GM18502 (cell line): Measurements from ENCODE around the gene JMY.
"Not testable (repeated sequence)": the region's sequence is repeated elsewhere in the genome, so short reads cannot be mapped to it uniquely, and the experiment has no call there.

ENCODE experiments used
- ATAC-seq: cut with Tn5 transposase; IDR thresholded peaks from one replicate; pipeline ENCODE4 v1.9.1; 2021; ENCODE audit warnings: mild to moderate bottlenecking; ENCODE audit not compliant: unreplicated experiment, poor library complexity

Gene JMY

GRCh38 chr5:79236970-79237739, 1.2 kb downstream of the JMY start:
- ATAC-seq = peak; percentile 29

DNA sequence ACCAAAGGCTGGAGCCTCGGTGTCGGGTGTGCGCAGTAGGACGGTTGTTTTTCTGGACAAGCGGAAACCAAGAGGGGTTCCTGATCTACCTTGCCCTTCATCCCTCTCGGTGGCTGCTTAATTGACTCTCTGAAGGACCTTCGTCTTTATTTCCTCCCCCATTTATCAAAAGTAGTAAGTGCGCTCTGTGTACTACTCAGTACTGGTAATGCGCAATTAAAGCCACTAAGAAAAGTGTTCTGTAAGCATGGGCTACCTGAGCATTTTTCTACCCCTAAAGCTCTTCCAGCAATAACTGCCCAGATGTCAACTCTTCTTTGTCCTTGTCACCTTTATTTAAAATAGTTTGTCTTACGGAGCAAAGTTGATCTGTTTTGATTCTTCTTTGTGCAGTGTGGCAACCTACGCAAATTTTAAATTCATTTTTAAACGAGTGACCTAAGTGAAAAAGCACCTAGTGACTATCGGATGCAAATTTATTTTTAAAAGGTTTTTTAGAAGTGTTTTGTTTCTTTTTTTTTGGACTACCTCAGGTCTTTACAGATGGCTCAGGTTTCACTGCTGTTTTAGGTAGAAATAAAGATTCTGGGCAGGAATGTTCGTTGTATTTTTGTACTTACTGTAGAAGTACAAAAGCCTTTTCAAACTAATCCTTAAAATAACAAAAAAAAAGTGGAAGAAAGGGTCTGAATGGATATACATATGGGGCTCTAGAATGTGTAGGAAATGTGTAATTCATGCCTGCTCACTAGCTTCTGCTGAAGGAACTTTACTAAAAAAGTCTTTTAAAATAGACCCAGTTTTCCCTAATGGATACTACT, 2.0 kb downstream of the JMY start:
- peak; percentile 0 for ATAC-seq

DNA sequence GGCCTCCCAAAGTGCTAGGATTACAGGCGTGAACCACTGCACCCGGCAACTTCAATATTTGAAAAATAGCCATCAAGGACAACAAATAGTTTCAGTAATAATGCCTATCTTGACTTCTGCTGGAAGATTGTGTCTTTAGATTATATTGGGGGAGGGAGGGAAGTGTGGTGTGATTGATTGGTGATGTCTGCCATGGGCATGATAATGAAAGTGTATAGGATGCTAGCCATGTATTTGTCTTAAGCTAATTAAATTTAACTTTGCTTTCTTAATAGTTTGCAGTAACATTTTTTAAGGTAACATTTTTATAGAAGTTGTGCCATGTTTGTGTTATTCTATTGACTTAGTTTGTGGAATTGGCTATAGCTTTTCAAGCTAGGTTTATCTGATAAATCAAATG, 4.6 kb downstream of the JMY start:
- ATAC-seq = no peak

DNA sequence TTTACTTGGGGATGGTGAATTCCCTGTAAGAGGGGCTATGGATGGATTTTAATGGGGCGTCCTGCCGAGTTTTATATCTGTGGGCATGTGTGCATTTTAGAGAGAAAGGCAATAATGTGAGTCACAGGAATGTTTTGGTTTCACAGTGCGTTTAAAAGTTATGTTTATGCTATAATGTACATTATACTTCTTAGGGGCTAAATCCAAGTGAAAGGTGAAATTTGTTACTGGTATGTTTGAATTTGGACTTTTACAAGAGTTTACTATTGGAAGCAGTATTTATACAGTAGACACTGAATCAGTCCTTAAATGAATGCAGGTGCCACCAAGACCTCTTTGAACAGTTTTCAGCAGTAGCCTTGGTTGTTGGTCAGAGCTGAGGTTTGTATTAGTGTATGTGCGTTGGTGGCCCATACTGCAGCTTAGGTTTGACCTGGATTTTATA, 5.6 kb downstream of the JMY start:
- ATAC-seq = no peak

- no peak for ATAC-seq
Measured at GRCh38 chr5:79242242-79243039, 6.5 kb downstream of the JMY start.

DNA sequence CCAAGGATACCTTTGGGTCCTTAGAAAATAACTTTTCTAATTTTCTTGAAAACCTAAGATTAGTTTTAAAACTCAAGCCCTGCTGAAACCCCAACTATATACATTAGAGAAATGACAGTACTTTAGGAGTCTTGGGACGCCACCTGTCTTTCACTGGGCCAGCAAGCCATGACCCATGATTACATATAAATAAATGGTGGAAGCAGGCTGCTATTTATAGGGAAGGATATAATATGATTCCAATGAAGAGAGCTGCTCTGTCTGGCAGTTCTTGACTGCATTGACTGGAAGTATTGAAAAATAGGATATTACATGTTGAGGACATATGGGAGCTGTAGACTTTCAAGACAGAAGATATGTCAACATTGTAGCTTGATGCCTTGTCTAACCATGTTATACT, 7.3 kb downstream of the JMY start:
- ATAC-seq = no peak

GRCh38 chr5:79254067-79254466, 18.1 kb downstream of the JMY start:
- not testable (repeated sequence) for ATAC-seq

- ATAC-seq = peak; percentile 63
Measured at GRCh38 chr5:79255786-79256557, 20.0 kb downstream of the JMY start.

DNA sequence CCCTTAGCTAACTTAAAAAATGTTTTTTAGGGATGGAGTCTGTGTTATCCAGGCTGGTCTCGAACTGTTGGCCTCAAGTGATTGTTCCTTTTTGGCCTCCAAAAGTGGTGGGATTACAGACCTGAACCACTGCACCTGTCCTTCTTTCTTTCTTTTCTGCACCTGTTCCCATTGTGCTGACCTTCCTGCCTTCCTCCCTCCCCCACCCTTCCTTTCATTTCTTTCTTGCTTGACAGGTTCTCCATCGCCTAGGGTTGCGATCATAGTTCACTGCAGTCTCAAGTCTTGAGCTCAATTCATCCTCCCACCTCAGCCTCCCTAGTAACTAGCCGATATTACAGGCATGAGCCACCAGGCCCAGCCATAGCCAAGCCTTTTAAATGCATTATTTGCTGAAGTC, 20.6 kb downstream of the JMY start:
- no peak for ATAC-seq

- no peak for ATAC-seq
Measured at GRCh38 chr5:79257314-79257713, 21.4 kb downstream of the JMY start.

DNA sequence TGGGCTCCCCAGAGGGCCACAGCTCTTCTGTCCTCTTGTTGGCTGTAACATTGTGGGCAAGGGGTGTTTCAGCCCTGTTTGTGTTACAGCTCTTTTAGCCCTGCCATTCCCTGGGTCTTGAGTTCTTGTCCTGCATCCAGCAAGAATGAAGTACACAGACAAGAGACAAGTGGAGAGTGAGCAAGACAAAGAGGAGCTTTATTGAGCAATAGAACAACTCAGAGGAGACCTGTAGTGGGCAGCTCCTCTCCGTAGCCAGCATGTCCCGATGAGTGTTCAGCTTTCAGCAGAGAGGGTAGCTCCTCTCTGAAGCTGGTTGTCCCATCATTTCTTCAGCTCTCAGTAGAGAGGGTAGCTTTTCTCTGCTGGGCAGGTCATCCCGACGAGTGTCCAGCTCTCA, 22.9 kb downstream of the JMY start:
- ATAC-seq = no peak

- no peak for ATAC-seq
Measured at GRCh38 chr5:79259383-79259782, 23.5 kb downstream of the JMY start.

- ATAC-seq = no peak
Measured at GRCh38 chr5:79259810-79260209, 23.9 kb downstream of the JMY start.

DNA sequence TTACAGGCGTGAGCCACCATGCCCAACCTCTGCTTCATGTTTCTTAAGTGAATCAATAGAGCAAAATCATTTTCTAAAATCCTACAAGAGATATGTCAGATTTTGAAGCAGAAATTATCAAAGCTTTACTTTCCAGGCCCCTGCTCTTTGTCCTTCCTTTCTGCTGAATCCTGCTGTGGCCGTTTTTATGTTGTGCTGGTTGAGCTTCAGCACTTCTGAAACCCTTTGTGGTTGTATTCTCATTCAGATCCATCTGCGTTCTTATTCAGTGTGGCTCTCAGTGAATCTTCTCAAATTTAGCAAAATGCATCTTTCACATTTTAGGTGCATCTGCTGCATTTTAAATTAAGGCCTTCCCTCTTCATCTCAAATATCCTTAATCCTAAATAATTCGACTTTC, 26.0 kb downstream of the JMY start:
- ATAC-seq = no peak

- no peak for ATAC-seq
Measured at GRCh38 chr5:79263290-79263689, 27.4 kb downstream of the JMY start.

DNA sequence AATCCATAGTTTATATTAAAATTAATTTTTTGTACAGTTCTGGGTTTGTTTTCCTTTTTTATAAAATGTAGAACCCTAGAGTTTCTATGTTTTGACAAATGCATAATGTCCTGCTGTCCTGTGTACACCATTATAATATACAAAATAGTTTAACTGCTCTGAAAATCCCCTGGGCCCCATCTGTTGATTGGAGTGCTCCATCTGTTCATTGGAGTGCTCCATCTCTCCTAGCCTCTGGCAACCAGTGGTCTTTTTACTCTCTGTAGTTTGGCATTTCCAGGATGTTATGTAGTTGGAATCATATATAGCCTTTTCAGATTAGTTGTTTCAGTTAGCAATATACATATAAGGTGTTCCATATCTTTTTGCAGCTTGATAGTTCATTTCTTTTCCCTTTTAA, 31.2 kb downstream of the JMY start:
- ATAC-seq = no peak

DNA sequence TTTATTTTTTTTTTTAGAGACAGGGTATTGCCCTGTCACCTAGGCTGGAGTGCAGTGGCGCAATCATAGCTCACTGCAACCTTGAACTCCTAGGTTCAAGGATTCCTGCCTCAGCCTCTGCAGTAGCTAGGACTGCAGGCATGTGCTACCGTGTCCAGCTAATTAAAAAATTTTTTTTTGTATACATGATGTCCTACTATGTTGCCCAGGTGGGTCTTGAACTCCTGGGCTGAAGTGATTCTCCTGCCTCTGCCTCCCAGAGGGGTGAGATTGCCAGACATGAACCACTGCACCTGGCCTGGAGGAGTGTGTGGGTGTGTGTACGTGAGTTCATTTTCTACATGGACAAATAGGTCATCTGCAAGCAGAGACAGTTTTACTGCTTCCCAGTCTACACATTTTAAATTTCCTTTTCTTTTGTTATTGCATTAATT, 33.8 kb downstream of the JMY start:
- ATAC-seq = no peak

DNA sequence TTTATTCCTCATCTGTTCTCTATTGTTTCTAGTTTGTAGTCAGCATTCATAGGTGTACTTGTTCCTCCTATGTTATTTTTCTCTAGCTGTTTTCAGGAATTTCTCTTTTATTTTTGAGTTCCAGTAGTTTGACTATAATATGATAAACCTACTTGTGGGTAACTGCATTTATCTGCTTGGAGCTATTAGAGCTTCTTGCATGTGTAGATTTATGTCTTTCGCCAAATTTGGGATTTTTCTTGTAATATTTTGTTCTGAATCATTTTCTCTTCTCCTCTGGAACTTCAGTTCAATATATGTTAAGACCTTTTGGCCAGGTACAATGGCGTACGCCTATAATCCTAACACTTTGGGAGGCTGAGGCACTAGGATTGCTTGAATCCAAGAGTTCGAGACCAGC, 37.4 kb downstream of the JMY start:
- ATAC-seq = no peak

DNA sequence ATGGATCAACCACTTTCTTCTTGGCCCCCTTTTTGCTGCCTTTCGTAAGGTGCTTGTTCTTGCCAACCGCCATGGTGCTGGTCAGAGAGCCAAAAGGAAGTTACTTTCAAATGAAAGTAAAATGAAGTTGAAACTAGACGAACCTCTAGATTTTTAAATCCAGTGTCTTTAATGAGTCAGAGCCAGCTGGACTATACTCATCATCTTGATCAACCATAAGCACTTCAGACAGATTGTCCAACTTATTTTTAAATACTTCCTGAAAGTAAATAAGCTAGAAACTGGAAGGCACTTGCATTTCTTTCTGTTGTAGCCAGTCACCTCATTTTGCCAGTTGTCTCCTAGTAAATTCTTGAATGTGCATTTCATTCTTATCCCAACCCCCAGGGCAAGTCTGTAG, 48.9 kb downstream of the JMY start:
- ATAC-seq = no peak

GRCh38 chr5:79285285-79285684, 49.4 kb downstream of the JMY start:
- ATAC-seq = no peak
